Globus pallidus (tissue), 1 donor: ENCODE measurements around the gene ZNF407.

Source experiments
- DNase-seq: peaks from one replicate; pipeline ENCODE4 v3.0.0-alpha.2; 2015; ENCODE audit warnings: low spot score

ZNF407 gene

DNA sequence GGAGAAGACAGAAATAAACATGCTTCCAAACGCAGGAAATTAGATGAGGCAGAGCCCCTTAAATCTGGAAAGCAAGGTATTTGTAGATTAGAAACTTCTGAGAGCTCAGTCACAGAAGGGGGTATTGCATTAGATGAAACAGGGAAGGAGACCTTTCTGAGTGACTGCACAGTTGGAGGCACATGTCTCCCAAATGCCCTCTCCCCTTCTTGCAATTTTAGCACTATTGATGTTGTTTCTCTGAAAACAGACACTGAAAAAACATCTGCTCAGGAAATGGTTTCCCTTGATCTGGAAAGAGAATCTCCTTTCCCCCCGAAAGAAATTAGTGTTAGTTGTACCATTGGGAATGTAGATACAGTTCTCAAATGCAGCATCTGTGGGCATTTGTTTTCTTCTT, 33.5 kb downstream of the ZNF407 start:
- DNase-seq = no peak

DNA sequence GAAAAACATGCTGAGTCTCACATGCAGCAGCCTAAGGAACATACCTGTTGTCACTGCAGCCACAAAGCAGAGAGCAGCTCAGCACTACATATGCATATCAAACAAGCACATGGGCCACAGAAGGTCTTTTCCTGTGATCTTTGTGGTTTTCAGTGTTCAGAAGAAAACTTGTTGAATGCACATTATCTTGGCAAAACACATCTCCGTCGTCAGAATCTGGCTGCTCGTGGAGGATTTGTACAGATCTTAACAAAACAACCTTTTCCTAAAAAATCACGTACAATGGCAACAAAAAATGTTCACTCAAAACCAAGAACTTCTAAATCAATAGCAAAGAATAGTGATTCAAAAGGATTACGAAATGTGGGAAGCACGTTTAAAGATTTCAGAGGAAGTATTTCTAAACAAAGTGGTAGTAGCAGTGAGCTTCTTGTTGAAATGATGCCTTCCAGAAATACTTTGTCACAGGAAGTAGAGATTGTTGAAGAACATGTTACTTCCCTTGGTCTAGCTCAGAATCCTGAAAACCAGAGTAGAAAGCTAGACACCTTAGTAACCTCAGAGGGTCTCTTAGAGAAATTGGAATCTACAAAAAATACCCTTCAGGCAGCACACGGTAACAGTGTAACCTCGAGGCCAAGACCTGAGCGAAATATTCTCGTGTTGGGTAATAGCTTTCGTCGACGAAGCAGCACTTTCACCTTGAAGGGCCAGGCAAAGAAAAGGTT, 34.1 kb downstream of the ZNF407 start:
- no peak for DNase-seq

DNA sequence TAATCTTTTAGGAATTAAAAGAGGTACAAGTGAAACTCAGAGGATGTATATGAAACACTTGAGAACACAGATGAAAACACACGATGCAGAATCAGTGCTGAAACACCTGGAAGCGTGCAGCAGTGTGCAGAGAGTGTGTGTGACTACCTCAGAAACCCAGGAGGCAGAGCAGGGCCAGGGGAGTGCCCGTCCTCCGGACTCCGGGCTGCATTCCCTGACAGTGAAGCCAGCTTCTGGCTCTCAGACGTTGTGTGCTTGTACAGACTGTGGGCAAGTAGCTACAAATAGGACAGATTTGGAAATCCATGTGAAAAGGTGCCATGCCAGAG, 34.6 kb downstream of the ZNF407 start:
- no peak for DNase-seq

DNA sequence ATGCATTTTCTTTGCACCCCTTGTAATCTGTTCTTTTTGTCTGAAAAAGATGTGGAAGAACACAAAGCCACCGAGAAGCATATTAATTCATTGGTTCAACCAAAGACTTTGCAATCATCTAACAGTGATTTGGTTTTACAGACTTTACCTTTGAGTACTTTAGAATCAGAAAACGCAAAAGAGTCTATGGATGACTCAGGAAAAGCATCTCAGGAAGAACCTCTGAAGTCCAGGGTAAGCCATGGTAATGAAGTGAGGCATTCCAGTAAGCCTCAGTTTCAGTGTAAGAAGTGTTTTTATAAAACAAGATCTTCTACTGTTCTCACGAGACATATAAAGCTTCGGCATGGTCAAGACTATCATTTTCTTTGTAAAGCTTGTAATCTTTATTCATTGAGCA, 35.2 kb downstream of the ZNF407 start:
- no peak for DNase-seq

DNA sequence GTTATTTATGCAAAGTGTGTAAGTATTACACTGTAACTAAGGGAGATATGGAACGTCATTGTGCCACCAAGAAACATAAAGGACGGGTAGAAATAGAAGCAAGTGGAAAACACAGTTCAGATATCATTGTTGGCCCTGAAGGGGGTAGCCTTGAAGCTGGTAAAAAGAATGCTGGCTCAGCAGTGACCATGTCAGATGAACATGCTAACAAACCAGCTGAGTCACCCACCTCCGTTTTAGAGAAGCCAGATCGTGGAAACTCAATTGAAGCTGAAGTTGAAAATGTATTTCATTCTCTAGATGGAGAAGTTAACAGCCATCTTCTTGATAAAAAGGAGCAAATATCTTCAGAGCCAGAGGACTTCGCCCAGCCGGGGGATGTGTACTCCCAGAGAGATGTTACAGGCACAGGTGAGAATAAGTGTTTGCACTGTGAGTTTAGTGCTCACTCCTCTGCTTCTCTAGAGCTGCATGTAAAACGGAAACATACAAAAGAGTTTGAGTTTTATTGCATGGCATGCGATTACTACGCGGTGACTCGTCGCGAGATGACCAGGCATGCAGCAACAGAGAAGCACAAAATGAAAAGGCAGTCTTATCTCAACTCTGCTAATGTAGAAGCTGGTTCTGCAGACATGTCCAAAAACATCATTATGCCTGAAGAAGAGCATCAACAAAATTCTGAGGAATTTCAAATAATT, 36.1 kb downstream of the ZNF407 start:
- no peak for DNase-seq

DNA sequence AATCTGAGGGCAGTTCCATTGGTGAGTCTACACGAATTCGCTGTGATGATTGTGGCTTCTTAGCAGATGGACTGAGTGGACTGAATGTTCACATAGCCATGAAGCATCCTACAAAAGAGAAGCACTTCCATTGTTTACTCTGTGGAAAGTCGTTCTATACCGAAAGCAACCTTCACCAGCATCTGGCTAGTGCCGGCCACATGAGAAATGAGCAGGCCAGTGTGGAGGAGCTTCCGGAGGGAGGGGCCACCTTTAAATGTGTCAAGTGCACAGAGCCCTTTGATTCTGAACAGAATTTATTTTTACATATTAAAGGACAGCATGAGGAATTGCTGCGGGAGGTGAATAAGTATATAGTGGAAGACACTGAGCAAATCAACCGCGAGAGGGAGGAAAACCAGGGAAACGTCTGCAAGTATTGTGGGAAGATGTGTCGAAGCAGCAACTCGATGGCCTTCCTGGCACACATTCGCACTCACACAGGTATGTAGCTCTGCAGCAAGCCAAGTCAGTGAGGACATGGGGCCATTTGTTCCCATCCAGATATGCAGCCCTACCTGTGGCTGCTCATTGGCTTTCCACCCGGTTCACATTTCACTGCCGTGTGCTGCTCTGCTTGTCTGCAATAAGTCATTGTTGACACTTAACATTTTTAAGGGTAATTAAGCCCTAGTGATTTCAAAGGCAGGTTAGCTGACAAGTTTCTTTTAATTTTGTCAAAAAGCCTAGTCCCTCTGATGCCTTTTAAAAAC, 37.7 kb downstream of the ZNF407 start:
- DNase-seq = no peak

DNA sequence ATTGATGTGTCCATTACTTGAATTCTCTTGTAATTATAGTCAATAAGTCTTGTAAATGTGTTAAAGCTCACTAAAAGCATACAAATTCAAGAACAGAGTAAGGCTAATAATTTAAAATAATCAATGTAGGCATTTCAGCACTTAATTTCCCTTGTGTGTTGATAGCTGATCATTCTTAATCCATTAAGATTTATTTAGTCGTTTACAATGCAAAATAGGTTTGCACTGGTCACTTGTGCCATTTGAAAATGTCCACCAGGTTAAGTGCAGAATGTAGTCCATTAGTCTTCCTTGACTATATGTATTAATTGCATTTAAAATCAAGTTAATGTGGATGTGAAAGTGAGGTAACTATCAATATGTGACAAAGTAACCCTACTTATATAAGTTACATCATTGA, 39.4 kb downstream of the ZNF407 start:
- no peak for DNase-seq

DNA sequence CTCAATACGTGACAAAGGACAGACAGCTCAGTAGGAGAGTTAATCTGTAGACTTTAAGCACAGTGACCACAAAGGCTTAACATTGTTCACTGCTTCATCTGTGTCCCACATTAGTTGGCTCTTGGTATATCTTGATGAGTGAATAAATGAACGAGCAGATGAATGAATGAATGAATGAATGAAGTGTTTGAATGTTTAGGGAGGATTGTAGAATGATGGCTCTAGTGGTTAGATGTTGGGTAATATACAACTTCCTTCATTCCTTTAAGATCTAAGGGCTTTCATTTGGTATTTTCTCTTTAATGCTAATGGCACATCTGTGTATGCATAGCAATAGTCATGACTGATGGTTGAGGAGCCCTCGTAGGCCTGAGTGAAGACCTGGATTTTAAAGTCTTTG, 40.5 kb downstream of the ZNF407 start:
- no peak for DNase-seq

DNA sequence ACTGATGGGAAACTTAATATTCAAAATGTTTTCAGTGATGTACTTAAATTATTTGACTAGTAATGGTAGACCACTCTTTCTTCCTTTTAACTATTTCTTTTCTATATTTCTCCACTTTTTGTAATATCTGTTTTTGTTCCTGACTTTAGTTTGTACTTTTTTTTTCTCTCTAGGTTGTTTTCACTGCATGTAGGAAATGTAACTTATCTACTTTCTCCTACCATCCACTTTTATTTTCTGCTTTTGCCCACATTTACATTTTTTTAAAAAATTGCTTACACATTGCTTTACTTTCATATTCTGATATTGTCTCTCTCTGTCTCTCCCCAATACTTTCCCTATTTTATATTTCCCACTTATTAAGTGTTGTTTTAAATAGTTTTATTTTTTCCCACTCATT, 47.0 kb downstream of the ZNF407 start:
- no peak for DNase-seq

DNA sequence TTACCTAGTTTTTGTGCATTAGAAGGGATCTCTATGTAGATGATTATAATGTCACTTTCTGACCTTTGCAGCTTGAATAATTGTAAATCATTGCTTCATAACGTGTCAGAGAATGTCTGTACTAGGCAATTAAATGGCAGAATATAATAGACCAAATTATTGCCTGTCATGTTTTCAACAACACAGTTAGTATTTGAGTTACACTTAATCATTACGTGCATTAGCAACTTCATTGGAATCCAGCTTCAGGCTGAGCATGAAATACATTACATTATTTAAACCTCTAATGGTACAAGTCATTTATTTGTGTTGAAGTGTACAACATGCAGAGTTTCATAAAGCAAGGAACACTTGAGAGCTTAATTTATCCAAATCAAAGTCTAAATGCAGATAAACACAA, 48.0 kb downstream of the ZNF407 start:
- DNase-seq = no peak

DNA sequence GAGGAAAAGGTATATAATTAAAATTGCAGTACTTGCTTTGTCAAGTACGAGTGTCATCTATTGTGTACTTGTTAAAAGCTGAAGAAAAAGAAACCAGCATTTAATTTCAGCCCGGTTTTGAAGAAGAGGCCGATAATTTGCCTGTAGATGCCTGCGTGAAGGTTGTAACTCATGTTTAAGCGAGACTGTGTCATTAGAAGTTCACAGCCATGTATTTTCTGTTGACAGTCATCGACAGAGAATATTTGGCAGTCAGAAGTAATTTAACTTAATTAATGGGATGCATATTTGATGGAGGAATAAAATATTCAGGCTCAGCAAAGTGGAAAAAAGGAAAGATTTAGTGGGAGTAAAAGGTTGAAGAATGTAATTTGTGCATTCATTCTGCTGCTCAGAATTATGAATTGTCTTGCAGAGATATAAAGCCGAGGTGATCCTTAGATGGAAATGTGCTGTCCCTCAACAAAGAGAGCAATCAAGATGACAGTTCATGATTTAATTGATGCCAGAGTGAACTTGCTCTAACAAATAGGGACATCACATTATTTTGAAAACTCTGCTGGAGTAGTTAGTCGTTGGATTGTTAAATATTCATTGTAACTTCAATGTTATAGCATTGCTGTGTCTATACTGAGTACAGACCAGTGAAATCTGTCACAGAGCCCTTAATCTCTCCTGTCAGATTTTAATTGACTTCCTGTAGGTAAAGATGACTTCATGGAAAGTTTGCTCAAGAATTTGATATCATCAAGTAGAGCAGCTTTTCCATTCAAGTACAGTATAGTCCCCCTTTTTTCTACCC, 53.9 kb downstream of the ZNF407 start:
- no peak for DNase-seq

DNA sequence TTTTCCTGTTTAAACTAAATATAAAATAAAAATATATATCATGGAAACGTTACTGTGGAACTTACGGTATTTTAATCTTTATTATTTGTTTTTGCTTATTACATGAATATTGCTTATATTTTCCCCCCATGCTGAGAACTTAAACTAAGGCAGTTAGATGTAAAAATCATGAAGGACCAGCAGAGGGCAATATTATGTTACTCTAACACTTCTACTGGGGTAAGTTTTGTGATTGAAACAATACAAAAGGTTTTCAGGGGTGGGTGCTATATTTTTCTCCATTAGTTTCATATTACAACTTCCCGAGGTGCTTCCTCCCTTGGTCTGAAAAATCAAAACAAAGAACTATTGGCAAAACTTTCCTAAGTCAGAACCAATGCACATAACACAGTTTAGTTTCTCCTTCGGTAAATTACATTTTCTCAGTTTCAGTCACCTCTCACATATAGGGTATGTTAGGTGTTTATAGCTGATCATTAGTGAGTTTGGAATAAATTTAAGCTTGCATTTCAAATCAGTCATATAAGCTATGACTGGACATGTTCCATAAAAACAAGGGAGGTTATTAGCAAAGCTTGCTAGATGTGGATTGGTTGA, 54.8 kb downstream of the ZNF407 start:
- peak; percentile 47 for DNase-seq

DNA sequence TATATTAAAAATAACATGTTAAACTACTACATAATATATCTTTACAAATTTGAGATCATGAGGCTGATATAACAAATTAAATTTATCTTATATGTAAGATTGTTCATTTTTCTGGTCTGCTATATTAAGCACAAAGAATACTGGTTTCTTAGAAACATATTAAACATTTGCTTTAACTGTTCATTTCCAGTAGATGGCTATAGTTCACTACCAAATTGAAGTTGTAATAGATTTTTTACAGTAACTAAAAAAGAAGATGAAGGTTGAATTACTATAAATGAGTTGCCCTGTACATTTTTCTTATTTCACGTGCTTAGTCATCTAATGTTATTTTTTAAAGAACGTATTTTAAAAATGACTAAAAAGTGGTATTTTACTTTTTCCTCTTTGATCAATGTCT, 57.0 kb downstream of the ZNF407 start:
- no peak for DNase-seq

DNA sequence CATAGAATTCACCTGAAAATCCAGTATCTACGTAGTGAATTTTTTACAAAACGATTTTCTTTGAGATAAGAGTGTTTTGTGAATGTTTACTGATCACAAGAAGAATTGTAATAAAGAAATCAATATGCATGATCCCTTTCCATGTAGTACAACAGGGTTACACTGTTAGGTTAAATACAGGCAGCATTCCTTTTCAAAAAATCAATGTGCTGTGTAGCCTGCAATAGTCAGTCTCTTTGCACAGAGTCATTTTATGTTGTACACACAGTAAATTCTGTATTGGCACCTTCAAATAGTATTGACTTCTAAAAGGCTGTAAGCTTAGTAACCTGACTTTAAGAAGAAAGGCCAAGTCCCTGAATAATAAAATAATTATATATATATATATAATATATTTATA, 63.3 kb downstream of the ZNF407 start:
- DNase-seq = no peak

DNA sequence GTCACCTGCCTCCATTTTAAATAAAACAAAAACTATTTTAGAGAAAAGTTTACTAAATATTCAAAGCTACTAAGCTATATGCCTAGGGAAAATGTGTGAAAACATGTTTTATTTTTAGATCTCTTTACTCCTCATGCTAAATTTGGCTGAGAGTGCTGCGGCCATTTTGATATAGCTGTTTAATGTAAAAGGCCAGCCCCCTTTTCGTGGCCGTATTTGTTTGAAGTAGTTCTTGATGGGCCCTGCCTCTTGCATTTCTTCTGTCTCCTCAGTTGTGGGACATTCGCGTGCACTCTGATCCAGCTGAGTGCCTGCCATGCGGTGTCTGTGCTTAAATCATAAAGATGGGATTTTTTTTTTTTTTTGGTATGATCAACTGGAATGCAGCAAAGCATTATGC, 64.0 kb downstream of the ZNF407 start:
- DNase-seq = no peak

DNA sequence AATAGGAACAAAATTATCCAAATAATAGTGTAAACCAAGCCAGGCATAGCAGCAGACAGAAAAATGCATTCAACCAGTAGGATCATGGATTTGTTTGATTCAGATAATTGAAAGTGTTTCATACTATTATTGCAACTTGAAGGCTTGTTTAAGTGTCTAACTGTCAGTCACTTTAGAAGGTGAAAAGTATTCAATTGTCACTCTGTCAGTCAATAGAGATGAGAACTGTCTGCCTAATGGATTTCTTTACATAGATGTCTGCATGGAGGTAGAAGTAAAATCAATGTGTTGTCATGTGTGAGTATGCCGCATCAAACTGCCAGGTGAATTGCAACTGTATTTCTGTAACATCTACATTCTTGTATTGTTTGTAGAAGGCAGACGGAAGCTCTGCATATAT, 65.0 kb downstream of the ZNF407 start:
- no peak for DNase-seq

DNA sequence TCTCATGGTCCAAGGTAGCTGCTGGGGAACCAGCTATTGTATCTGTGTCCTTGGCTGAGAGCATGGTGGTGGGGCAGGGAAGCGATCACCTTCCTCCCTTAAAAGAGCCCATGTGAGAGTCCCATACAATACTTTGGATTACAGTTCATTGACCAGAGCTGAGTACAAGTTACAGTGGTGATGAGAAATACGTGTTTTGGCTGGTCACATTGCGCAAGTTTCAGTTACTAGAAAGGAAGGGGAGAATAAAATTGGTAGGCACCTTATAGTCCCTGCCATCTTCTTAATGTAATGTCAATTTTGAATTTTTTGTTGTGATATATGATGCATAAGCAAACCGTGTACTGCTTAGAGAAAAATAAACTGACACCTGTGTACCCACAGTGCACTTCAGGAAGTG, 67.7 kb downstream of the ZNF407 start:
- no peak for DNase-seq

DNA sequence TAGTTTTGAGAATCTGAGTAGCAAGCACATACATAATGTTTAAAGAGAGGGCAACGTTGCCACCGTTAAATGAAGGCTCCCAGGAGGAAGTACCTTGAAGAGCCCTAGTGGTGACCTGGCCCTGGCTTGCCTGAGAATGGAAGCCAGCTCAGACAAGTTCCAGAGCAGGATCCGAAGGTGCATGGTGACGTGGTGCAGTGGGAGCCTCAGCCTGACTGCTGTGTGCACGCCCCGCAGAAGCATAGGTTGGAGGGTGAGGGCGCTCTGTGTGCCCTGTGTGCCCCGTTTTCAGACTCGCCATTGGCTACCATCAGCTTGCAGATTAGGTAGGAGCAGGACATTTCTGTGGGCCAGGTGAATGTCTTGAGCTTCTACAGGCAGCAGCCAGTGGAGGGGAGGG, 68.2 kb downstream of the ZNF407 start:
- no peak for DNase-seq

DNA sequence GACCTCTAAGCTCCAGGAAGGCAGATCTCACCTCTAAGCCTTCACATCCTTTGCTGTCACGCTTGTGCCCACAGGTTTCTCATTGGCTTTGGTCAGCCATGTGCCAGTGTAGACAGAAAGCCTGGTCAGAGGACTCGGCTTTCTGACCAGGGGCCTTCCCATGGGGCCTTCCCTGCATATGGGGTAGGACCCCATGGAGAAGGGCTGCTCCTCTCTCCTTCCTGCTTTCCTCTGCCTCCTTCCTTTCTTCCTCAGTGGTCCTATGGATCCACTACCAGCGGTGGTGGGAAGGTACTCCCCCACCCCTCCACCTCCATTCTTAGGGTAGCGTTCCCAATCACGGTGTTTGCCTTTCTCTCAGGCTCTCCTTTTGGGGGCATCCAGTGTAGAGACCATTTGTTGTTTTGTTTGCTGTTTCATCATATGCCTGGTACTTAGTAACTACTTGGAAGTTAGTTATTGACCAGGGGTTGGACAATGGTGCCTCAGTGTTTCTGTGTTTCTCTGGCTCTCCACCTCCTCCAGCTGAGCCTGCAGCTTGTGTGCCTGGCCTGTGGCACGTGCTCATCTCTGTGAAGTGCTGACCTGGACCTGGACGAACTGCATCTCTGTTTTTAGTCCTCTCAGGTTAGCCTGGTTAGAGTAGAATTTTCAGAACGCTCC, 71.6 kb downstream of the ZNF407 start:
- no peak for DNase-seq

DNA sequence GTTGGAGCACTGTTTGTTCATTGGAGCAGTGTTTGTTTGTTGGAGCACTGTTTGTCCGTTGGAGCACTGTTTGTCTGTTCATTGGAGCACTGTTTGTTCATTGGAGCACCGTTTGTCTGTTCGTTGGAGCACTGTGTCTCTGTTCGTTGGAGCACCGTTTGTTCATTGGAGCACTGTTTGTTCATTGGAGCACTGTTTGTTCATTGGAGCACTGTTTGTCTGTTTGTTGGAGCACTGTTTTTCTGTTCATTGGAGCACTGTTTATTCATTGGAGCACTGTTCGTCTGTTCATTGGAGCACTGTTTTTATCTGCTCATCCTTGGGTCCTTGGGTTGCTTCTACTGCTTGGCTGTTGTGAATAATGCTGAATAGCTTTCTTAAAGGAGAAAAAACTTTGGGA, 74.7 kb downstream of the ZNF407 start:
- DNase-seq = no peak

DNA sequence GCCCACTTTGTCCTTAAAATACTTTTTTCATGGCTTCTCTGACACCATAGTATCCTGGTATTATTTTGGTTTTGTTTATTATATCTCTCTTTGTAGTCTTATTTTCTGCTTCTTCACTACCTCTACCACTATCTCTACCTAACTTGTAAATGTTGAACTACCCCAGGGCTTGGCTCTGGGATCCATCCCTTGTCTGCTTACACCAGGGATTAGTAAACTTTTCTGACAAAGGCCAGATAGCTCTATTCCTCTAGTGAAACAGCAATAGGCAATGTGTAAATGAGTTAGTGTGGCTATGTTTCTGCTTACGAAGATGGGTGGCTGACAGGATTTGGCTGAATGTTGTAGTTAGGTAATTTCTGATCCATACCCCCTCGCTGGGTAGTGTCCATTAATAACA, 76.8 kb downstream of the ZNF407 start:
- DNase-seq = no peak
